Motor neuron (in vitro differentiated cells): Measurements from ENCODE around the gene ITGAL. TPM values are rescaled to one million over a fixed set of nuclear protein-coding genes. Genes with fewer than 3 reads are reported as not detected.
"Not testable (repeated sequence)": the region's sequence is repeated elsewhere in the genome, so short reads cannot be mapped to it uniquely, and the experiment has no call there.

Source experiments
- ATAC-seq, 8 experiments: fragments of 200-7000 bp; cut with Tn5 transposase; replicated peaks in 6 of 8; 2 replicates each; pipeline ENCODE4 v1.8.0; 2021; ENCODE audit warnings: mild to moderate bottlenecking in 8 of 8, moderate library complexity in 8 of 8
- H3K27ac ChIP-seq, 2 donors: fragments of 250-450 bp; sonication (Bioruptor Pico); 2 replicates each; pipeline ENCODE4 v1.9.0; 2021; ENCODE audit warnings: antibody characterized with exemption in 2 of 2, mild to moderate bottlenecking in 2 of 2, moderate library complexity in 1 of 2
- H3K4me1 ChIP-seq, 2 donors: fragments of 250-450 bp; sonication (Bioruptor Pico); replicated peaks in 1 of 2; 2 replicates each; pipeline ENCODE4 v1.6.1; 2021; ENCODE audit warnings: antibody characterized with exemption in 2 of 2, mild to moderate bottlenecking in 2 of 2, moderate library complexity in 1 of 2
- H3K4me3 ChIP-seq, 5 donors: fragments of 250-450 bp; sonication (Bioruptor Pico); 2 replicates each; pipeline ENCODE4 v1.9.0; 2021; ENCODE audit warnings: antibody characterized with exemption in 5 of 5, mild to moderate bottlenecking in 5 of 5, moderate library complexity in 4 of 5
- WGBS, 10 experiments: fragments of 450-650 bp; shearing (Covaris generic); methylation state at CpG; one replicate each; pipeline ENCODE4 v1.0.0; 2022; 5-methylcytosine and 5-hydroxymethylcytosine counted together
- in situ Hi-C, 9 experiments: fragments of 400-800 bp; cut with MboI; loops; one replicate each; pipeline ENCODE4 v1.15.0; 2021; ENCODE audit warnings: low sequenced_read_pairs in 9 of 9, low pct_unique_long_range_greater_than_20kb in 2 of 9; ENCODE audit not compliant: unreplicated experiment in 9 of 9
- total RNA-seq, 8 experiments: library from RNA; unstranded; fragments of 300-600 nt; gene quantifications; 2 replicates each; pipeline versions ENCODE4 v1.2.3 to v1.2.4, GENCODE V29; 2022

Gene ITGAL
- total RNA-seq, 8 experiments from 2014 or later: 0.05 to 1.9 (median 0.52) TPM

- in situ Hi-C loops: loop anchor here in 5 of 9 experiments (25.0 kb wide), 1 partner anchor 192 kb away; no protein-coding TSS in a partner anchor
- peaks cover 14% of the 10 kb centered on the region in 2 donors for H3K4me1 ChIP-seq
- ATAC-seq: no peak
- 28 to 100% (median 71%) methylated on average over 2 to 6 of the region's 11 CpGs; no CpG with 5 or more reads in 3 of the 10 experiments for WGBS, 10 experiments
- peak overlapping the region; percentile 57 to 90 (median 78) for H3K4me3 ChIP-seq
- H3K27ac ChIP-seq: peak overlapping the region; percentile 92 to 96
Observed at GRCh38 chr16:30445149-30445407, 27.5 kb upstream of the ITGAL start.

- 0 to 42% (median 5%) methylated on average over 1 to 16 of the region's 59 CpGs for WGBS, 10 experiments
- peaks cover 14% of the 10 kb centered on the region in 2 donors for H3K4me1 ChIP-seq
- in situ Hi-C loops: loop anchor here in 5 of 9 experiments (25.0 kb wide), 1 partner anchor 192 kb away; no protein-coding TSS in a partner anchor
- peak; percentile 94 to 98 (median 96) for ATAC-seq
- peak within 1 kb of the TSS; percentile 92 to 96 for H3K27ac ChIP-seq
- H3K4me3 ChIP-seq: peak within 1 kb of the TSS; percentile 57 to 90 (median 78)
Observed at GRCh38 chr16:30445408-30446202, 26.9 kb upstream of the ITGAL start, which contains the start of gene SEPHS2. Gene SEPHS2, minus strand, starts transcription at chr16:30445874. Its CDS starts 147 bp downstream, at chr16:30445727.

- ATAC-seq: no peak
- WGBS, 10 experiments: 39 to 100% (median 78%) methylated on average over 1 to 7 of the region's 10 CpGs; no CpG with 5 or more reads in 1 of the 10 experiments
- H3K4me1 ChIP-seq: peaks cover 14% of the 10 kb centered on the region in 2 donors
- in situ Hi-C loops: loop anchor here in 5 of 9 experiments (25.0 kb wide), 1 partner anchor 191 kb away; no protein-coding TSS in a partner anchor
- H3K27ac ChIP-seq: peak overlapping the region; percentile 92 to 96
- H3K4me3 ChIP-seq: peak overlapping the region; percentile 57 to 90 (median 78)
Observed at GRCh38 chr16:30446203-30446595, 26.3 kb upstream of the ITGAL start.

- H3K4me3 ChIP-seq: no peak overlapping the region
- no peak for ATAC-seq
- 66 to 100% (median 76%) methylated on average over 2 to 9 of the region's 12 CpGs; no CpG with 5 or more reads in 1 of the 10 experiments for WGBS, 10 experiments
- no peak overlapping the region for H3K27ac ChIP-seq
- H3K4me1 ChIP-seq: peaks cover 14% of the 10 kb centered on the region in 2 donors
- in situ Hi-C loops: loop anchor here in 5 of 9 experiments (25.0 kb wide), 1 partner anchor 190 kb away; no protein-coding TSS in a partner anchor
Observed at GRCh38 chr16:30447512-30448226, 24.9 kb upstream of the ITGAL start.

- in situ Hi-C loops: loop anchor here in 5 of 9 experiments (25.0 kb wide), 1 partner anchor 188 kb away; no protein-coding TSS in a partner anchor
- Histone ChIP-seq H3K4me3 (no peak overlapping the region), H3K4me1 (peaks cover 12 to 14% of the 10 kb centered on the region in 2 donors), H3K27ac (no peak overlapping the region)
- WGBS, 10 experiments: 0 to 94% (median 75%) methylated on average over 1 to 3 of the region's 3 CpGs; no CpG with 5 or more reads in 3 of the 10 experiments
- no peak for ATAC-seq
Observed at GRCh38 chr16:30449116-30449435, 23.5 kb upstream of the ITGAL start.

- H3K4me3 ChIP-seq, ATAC-seq, in situ Hi-C loops, H3K4me1 ChIP-seq, H3K27ac ChIP-seq: not testable (repeated sequence)
- 21 to 77% (median 53%) methylated on average over 2 to 13 of the region's 20 CpGs; no CpG with 5 or more reads in 3 of the 10 experiments for WGBS, 10 experiments
Observed at GRCh38 chr16:30452709-30453580, 19.6 kb upstream of the ITGAL start.

GRCh38 chr16:30456302-30456701 is 16.2 kb upstream of the ITGAL start:
- in situ Hi-C loops: no loop called here
- no peak for ATAC-seq
- WGBS, 10 experiments: 50 to 100% methylated on average over 1 of the region's 1 CpG; no CpG with 5 or more reads in 8 of the 10 experiments
- no peaks in the 10 kb centered on the region for H3K4me1 ChIP-seq
- H3K27ac ChIP-seq: no peak overlapping the region
- no peak overlapping the region for H3K4me3 ChIP-seq

- no peak for ATAC-seq
- Histone ChIP-seq H3K4me3 (no peak overlapping the region), H3K4me1 (no peaks in the 10 kb centered on the region), H3K27ac (no peak overlapping the region)
- in situ Hi-C loops: no loop called here
- WGBS, 10 experiments: 80 to 83% methylated on average over 1 of the region's 1 CpG; no CpG with 5 or more reads in 8 of the 10 experiments
Observed at GRCh38 chr16:30457256-30457655, 15.3 kb upstream of the ITGAL start.

- H3K4me1 ChIP-seq: no peaks in the 10 kb centered on the region
- WGBS, 10 experiments: 30 to 100% (median 80%) methylated on average over 2 to 8 of the region's 16 CpGs; no CpG with 5 or more reads in 2 of the 10 experiments
- no peak overlapping the region for H3K27ac ChIP-seq
- ATAC-seq: no peak
- in situ Hi-C loops: no loop called here
- no peak overlapping the region for H3K4me3 ChIP-seq
Observed at GRCh38 chr16:30457743-30458560, 14.6 kb upstream of the ITGAL start.

GRCh38 chr16:30458561-30459394 is 13.8 kb upstream of the ITGAL start:
- ATAC-seq: no peak
- WGBS, 10 experiments: 60 to 100% (median 84%) methylated on average over 1 to 12 of the region's 22 CpGs; no CpG with 5 or more reads in 1 of the 10 experiments
- Histone ChIP-seq H3K4me1 (no peaks in the 10 kb centered on the region), H3K4me3 (no peak overlapping the region), H3K27ac (no peak overlapping the region)
- in situ Hi-C loops: no loop called here

- no peak for ATAC-seq
- no peaks in the 10 kb centered on the region for H3K4me1 ChIP-seq
- no peak overlapping the region for H3K4me3 ChIP-seq
- no peak overlapping the region for H3K27ac ChIP-seq
- in situ Hi-C loops: no loop called here
- 58 to 100% (median 83%) methylated on average over 1 to 11 of the region's 11 CpGs; no CpG with 5 or more reads in 2 of the 10 experiments for WGBS, 10 experiments
Observed at GRCh38 chr16:30459456-30459855, 13.1 kb upstream of the ITGAL start.
